Measurements from ENCODE around the gene AKAP3.

AKAP3 gene

DNA sequence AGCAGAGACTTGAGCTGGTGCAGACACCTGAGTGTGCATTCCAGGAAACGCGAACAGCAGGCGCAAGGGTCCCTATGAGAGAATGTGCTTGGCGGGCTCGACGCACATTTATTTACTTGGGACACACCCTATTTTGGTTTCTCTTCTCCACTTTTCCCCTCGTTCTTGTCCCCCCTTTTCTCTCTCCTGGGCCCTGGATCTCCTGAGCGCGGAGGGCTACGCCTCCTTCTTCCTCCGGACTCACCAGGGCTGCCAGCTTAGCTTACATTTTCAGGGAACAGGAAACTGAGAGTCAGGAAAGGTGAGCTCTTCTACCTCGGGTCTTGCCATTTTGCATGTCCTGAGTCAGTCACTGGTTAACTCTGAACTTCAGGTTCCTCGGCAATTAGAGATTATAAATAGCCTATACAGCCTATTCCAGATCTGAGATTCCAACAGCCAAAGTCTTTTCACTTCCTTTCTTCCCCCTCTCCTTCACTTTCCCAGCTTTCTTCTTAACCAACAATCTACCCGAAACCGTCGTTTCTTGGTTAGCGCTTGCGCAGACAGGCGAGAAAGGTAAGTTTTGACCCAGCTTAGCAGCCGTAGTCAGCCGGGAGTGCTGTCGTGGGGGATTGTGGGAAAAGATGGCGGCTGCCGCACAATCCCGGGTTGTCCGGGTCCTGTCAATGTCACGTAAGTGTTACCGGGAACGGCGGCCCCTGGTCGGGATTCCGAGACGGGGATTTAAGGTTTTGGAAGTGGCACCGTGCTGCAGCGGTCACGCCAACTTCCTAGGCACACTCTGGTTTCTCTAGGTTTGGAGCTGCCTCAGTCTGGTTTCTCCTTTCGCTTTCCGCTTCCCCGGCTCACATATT is at the start of gene AKAP3, which contains the start of gene NDUFA9:
Gene AKAP3 (minus strand): TSS at position 551 of the 857 bp plus-strand sequence. CDS start 10,855 bp downstream, outside the sequence.
Gene NDUFA9 (plus strand): TSS at position 614 of the 857 bp plus-strand sequence. CDS start 13 bp downstream, at position 627.
- no peaks in the 10 kb centered on the region for H3K9me3 Mint-ChIP-seq
- H3K36me3 Mint-ChIP-seq (ENCODE audit: low read depth) = peaks cover 25% of the 10 kb centered on the region
- peak within 1 kb of the TSS; percentile 99 for H3K27ac Mint-ChIP-seq
- peak within 1 kb of the TSS; percentile 100 for H3K4me3 Mint-ChIP-seq
- H3K4me1 Mint-ChIP-seq (ENCODE audit: low read depth) = peaks cover 48% of the 10 kb centered on the region
- intact Hi-C loops (cut with micrococcal nuclease) = loop anchor here (5.0 to 10.0 kb wide), 2 partner anchors 41 to 114 kb away; partner anchors contain the start of gene RAD51AP1
- peaks cover 11% of the 10 kb centered on the region for H3K27me3 Mint-ChIP-seq

DNA sequence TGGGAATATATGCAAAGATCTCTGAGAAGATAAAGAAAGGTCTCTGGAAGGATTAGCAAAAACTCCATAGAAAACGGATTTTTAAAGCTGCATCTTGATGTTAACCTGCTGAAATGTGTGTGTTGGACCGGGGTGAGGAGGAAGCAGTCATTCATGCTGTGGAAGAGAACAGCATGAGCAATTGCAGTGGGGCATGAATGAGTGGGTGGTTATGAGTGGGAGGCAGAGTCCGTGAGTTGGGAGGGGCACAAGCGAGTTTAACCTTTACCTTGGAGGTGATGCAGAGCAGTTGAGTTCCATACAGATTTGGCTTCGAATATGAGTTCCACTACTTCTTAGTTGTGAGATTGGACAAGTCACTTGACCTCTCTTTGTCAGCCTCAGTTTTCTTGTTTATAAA is 41.9 kb upstream of the AKAP3 start:
- Mint-ChIP-seq H3K4me3 (no peak overlapping the region), H3K27me3 (no peaks in the 10 kb centered on the region), H3K9me3 (no peaks in the 10 kb centered on the region), H3K4me1 (ENCODE audit: low read depth) (no peaks in the 10 kb centered on the region), H3K36me3 (ENCODE audit: low read depth) (peaks cover 68% of the 10 kb centered on the region), H3K27ac (no peak overlapping the region)
- intact Hi-C loops (cut with micrococcal nuclease) = no loop called here

DNA sequence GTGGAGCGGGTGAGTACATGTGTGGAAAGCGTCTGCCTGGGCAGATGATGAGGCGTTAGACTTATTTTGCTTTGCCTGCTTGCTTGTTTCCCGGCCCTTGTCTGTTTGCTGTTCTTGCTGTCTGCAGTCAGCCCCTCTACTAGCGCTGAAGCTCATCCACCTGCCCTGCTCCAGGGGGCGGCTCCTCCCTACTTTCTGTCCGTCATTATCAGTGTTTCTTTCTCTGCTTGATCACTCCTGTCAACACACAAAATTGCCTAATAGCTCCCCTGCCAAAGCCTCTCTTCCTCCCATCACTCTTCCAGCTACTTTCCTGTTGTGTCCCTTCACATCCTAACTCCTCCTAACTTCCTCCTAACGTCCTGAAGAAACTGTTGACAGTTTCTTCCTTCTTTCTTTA is 36.5 kb upstream of the AKAP3 start:
- intact Hi-C loops (cut with micrococcal nuclease) = no loop called here
- Mint-ChIP-seq H3K27me3 (no peaks in the 10 kb centered on the region), H3K36me3 (ENCODE audit: low read depth) (peaks cover 76% of the 10 kb centered on the region), H3K27ac (no peak overlapping the region), H3K9me3 (no peaks in the 10 kb centered on the region), H3K4me3 (no peak overlapping the region), H3K4me1 (ENCODE audit: low read depth) (no peaks in the 10 kb centered on the region)

DNA sequence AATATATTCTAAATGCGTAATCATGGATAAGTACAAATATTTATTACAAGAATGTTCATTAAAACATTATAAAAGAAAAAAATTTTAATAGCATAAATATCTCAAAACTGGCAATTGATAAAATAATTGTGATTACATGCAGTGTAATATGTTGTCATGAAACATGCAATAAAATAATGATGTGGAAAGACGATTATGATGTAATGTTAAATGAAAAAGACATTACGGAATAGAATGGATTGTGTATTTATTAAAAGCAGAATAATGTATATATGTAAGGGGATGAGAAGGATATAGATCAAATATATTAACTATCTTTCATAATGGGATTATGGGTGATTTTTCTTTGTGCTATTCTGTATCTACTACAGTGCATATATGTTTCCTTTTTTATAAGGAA is 32.9 kb upstream of the AKAP3 start:
- Mint-ChIP-seq H3K4me1 (ENCODE audit: low read depth) (no peaks in the 10 kb centered on the region), H3K4me3 (no peak overlapping the region), H3K9me3 (no peaks in the 10 kb centered on the region), H3K27me3 (no peaks in the 10 kb centered on the region), H3K27ac (no peak overlapping the region), H3K36me3 (ENCODE audit: low read depth) (peaks cover 64% of the 10 kb centered on the region)
- intact Hi-C loops (cut with micrococcal nuclease) = no loop called here

DNA sequence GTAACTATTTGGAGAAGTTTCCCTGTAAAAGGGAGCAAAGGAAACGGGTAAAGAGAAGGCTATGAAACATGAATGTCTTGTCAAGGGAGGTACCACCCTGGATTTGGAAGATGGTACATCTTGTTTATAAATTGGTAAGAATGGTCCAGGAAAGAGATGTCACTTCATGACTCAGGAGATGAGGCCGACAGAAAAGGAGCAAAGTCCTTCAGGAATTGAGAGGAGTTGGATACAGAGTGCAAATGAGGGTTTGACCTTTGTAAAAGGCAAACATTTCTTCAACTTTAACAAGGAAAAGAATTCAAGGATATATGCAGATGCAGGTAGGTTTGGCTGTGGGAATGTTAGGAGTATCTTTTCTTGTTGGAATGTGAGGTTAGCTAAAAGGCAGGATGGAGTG is 30.9 kb upstream of the AKAP3 start:
- Mint-ChIP-seq H3K27me3 (no peaks in the 10 kb centered on the region), H3K4me3 (no peak overlapping the region), H3K27ac (no peak overlapping the region), H3K36me3 (ENCODE audit: low read depth) (peaks cover 43% of the 10 kb centered on the region), H3K9me3 (no peaks in the 10 kb centered on the region), H3K4me1 (ENCODE audit: low read depth) (no peaks in the 10 kb centered on the region)
- intact Hi-C loops (cut with micrococcal nuclease) = no loop called here

DNA sequence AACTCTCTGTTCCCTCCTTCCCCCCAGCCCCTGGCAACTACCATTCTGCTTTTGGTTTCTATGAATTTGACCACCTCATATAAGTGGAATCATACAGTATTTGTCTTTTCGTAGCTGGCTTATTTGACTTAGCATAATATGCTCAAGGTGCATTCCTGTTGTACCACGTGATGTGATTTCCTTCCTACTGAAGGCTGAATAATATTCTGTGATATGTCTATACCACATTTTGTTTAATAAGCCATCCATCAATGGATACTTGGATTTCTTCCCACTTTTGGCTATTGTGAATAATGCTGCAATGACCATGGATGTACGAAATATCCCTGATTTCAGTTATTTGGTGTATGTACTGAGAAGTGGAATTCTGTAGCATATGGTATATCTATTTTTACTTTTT is 16.4 kb upstream of the AKAP3 start:
- no peaks in the 10 kb centered on the region for H3K36me3 Mint-ChIP-seq (ENCODE audit: low read depth)
- no peak overlapping the region for H3K27ac Mint-ChIP-seq
- H3K4me1 Mint-ChIP-seq (ENCODE audit: low read depth) = peaks cover 7% of the 10 kb centered on the region
- no peak overlapping the region for H3K4me3 Mint-ChIP-seq
- H3K27me3 Mint-ChIP-seq = no peaks in the 10 kb centered on the region
- H3K9me3 Mint-ChIP-seq = no peaks in the 10 kb centered on the region
- intact Hi-C loops (cut with micrococcal nuclease) = no loop called here

DNA sequence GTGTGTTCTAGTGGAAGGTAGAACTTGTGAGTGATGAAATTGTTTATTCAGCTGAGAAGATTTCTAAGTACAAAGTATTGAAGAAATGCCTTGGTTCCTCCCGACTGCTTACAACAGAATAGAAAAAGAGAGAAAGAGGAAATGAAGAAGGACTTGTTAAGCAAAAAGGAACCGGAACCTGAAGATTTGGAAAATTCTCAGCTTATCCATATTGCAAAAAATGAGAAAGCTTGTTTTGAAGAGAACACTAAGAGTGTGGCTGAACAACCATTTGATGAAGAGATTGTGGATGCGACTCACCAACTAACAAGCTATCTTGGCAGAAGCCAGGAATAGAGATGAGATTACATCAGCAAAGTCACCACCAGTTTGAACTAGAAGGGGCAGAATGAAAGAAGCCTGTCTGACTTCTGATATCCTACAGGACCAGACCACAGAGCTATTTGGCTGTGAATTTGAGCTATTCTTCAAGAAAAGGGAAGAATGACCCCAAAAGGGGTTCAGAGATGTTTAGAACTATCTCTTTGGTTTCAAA is 15.2 kb upstream of the AKAP3 start:
- H3K4me1 Mint-ChIP-seq (ENCODE audit: low read depth) = peaks cover 7% of the 10 kb centered on the region

DNA sequence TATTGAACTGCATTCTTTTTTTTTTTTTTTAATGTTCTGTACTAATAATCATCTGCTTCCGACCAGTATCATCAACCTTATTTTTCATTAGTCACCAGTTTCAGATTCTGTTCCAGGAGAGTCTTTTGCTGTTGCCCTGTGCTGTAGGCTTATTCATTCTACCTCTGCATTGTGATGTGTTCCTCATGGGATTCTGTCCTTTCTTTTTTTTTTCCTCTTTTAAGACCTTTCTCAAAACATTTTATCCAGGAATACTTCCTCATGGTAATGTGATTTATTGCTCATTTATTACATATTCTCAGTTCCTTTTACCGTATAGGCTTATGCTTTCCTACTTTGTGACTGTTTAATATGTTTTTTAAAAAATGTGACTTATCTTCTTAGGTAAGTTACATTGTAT is 4.8 kb upstream of the AKAP3 start:
- intact Hi-C loops (cut with micrococcal nuclease) = no loop called here
- H3K4me3 Mint-ChIP-seq = no peak overlapping the region
- H3K36me3 Mint-ChIP-seq (ENCODE audit: low read depth) = peaks cover 58% of the 10 kb centered on the region

More for the DNA sequence above, 15.2 kb upstream of the AKAP3 start:
- Mint-ChIP-seq H3K36me3 (ENCODE audit: low read depth) (no peaks in the 10 kb centered on the region), H3K27ac (no peak overlapping the region), H3K4me3 (no peak overlapping the region), H3K9me3 (no peaks in the 10 kb centered on the region), H3K27me3 (no peaks in the 10 kb centered on the region)
- intact Hi-C loops (cut with micrococcal nuclease) = no loop called here

DNA sequence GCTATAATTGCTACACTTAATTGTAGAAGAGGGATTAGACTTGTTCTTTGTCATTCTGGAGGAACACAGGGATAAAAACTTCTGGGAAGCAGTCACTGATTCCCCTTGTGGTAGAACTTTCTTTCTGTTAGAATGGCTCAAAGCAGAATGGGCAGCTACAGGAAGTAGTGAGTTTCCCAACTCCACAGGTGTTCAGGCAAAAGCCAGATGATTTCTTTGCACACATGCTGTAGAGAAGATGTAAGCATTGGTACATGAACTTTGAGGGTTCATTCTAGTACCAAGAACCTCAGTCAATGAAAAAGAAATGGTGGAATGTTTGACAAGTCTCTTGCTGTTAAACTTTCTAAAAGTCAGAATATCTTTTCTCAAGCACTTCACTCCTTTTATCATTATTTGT is 4.4 kb upstream of the AKAP3 start:
- Mint-ChIP-seq H3K9me3 (no peaks in the 10 kb centered on the region), H3K27me3 (no peaks in the 10 kb centered on the region), H3K4me1 (ENCODE audit: low read depth) (peaks cover 45% of the 10 kb centered on the region), H3K36me3 (ENCODE audit: low read depth) (peaks cover 60% of the 10 kb centered on the region), H3K4me3 (no peak overlapping the region), H3K27ac (no peak overlapping the region)
- intact Hi-C loops (cut with micrococcal nuclease) = no loop called here

More for the DNA sequence above, 4.8 kb upstream of the AKAP3 start:
- no peaks in the 10 kb centered on the region for H3K9me3 Mint-ChIP-seq
- peaks cover 42% of the 10 kb centered on the region for H3K4me1 Mint-ChIP-seq (ENCODE audit: low read depth)
- peak overlapping the region; percentile 9 for H3K27ac Mint-ChIP-seq
- H3K27me3 Mint-ChIP-seq = no peaks in the 10 kb centered on the region

DNA sequence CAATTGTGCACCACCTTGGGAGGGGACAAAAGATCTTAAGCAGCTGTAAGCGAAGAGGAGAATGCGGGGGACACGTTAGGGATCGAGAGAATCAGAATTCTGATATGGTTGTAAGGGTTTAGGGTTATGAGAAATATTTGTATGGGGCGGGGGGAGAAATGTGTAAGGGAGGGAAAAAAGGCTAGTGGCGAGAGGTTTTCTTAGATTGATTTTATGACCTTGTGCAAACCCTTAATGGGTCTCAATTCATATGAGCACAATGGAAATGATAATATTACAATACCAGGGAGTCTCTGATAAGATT is 459 bp upstream of the AKAP3 start:
- Mint-ChIP-seq H3K9me3 (no peaks in the 10 kb centered on the region), H3K27ac (peak overlapping the region; percentile 99), H3K36me3 (ENCODE audit: low read depth) (peaks cover 31% of the 10 kb centered on the region), H3K27me3 (peaks cover 10% of the 10 kb centered on the region), H3K4me1 (ENCODE audit: low read depth) (peaks cover 53% of the 10 kb centered on the region), H3K4me3 (peak overlapping the region; percentile 100)
- intact Hi-C loops (cut with micrococcal nuclease) = loop anchor here (5.0 to 10.0 kb wide), 2 partner anchors 42 to 115 kb away; partner anchors contain the start of gene RAD51AP1

DNA sequence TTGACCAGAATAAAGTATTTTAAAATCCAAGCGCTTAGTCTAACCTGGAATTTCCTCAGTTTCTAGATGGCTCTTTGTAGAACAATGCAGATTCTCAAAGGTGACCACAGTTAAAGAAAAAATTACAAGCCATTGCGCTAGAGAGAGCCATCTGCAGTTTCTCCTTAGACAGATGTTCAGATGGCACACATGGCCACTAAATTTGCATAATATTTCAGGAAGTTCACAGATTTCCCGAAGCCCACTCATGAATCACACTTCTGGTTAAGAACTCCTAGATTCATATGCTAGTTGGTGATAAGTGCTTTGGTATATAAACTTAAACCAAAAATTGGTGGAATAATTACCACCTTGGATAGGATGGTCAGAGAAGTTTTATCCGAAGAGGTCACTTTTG is 749 bp downstream of the AKAP3 start:
- H3K27ac Mint-ChIP-seq = peak overlapping the region; percentile 99
- no peaks in the 10 kb centered on the region for H3K9me3 Mint-ChIP-seq
- H3K36me3 Mint-ChIP-seq (ENCODE audit: low read depth) = peaks cover 23% of the 10 kb centered on the region
- intact Hi-C loops (cut with micrococcal nuclease) = loop anchor here (5.0 to 10.0 kb wide), 2 partner anchors 41 to 113 kb away; partner anchors contain the start of gene RAD51AP1
- H3K4me1 Mint-ChIP-seq (ENCODE audit: low read depth) = peaks cover 42% of the 10 kb centered on the region
- H3K27me3 Mint-ChIP-seq = peaks cover 13% of the 10 kb centered on the region
- peak overlapping the region; percentile 100 for H3K4me3 Mint-ChIP-seq

DNA sequence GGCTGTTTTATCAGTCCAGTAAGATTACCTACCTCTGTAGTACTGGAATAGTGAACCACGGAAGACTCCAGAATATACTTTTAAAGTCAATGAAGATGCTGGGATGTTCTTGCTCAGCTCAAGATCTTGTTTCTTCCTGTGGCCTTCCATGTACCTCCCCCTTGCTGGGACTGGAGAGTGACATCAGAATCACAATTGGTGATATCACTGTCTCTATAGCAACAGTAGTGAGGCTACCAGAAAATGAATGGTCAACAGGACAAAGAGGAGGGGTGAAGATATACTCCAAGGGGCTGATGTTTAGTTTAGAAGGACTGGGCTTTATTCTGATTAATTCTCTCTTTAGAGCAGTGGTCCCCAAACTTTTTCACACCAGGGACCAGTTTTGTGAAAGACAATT is 3.8 kb downstream of the AKAP3 start:
- Mint-ChIP-seq H3K27ac (no peak overlapping the region), H3K4me1 (ENCODE audit: low read depth) (peaks cover 22% of the 10 kb centered on the region), H3K27me3 (peaks cover 13% of the 10 kb centered on the region), H3K9me3 (no peaks in the 10 kb centered on the region), H3K4me3 (no peak overlapping the region), H3K36me3 (ENCODE audit: low read depth) (peaks cover 11% of the 10 kb centered on the region)
- intact Hi-C loops (cut with micrococcal nuclease) = loop anchor here (5.0 to 10.0 kb wide), 2 partner anchors 38 to 110 kb away; partner anchors contain the start of gene RAD51AP1

DNA sequence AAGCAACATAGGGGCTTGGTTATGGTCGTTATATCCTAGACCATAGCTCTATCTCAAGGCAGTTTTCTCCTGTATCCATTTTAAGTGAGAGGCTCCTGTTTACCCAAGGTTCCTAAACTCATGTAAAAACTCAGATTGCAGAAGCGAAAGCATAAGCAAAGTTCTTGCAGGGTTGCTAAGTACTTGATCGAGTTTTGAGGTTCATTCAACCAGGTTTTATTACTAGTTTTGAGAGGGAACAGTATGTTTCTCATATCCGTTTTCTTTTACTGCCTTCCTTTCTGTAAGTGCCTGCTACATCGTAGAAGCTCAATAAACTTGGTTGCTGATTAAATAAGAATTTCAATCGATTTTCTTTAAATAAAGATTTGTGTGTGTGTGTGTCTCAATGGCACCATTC is 5.1 kb downstream of the AKAP3 start:
- no peaks in the 10 kb centered on the region for H3K9me3 Mint-ChIP-seq

DNA sequence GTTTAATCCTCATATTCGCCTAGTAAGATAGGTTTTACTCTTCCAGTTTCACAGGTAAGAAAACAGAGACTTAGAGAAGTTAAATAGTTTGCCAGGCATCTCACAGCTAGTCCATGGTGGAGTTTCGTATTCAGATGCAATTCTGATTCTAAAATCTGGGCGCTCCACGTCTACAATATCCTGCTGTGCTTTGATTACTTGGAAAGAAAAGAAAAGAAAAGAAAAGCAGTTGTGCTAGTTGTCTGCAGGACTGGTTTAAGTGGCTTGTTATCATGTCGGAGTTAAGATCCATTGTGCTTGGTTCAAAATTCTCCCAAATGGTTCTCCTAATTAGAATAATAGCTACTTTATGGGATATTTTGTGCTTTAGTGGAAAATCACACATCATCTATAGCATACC is 18.6 kb downstream of the AKAP3 start:
- no peaks in the 10 kb centered on the region for H3K4me1 Mint-ChIP-seq (ENCODE audit: low read depth)
- H3K36me3 Mint-ChIP-seq (ENCODE audit: low read depth) = no peaks in the 10 kb centered on the region
- no peaks in the 10 kb centered on the region for H3K9me3 Mint-ChIP-seq
- H3K4me3 Mint-ChIP-seq = no peak overlapping the region
- peaks cover 21% of the 10 kb centered on the region for H3K27me3 Mint-ChIP-seq
- no peak overlapping the region for H3K27ac Mint-ChIP-seq
- intact Hi-C loops (cut with micrococcal nuclease) = no loop called here

More for the DNA sequence above, 5.1 kb downstream of the AKAP3 start:
- Mint-ChIP-seq H3K27me3 (peaks cover 17% of the 10 kb centered on the region), H3K36me3 (ENCODE audit: low read depth) (peaks cover 3% of the 10 kb centered on the region), H3K4me1 (ENCODE audit: low read depth) (peaks cover 11% of the 10 kb centered on the region), H3K4me3 (no peak overlapping the region), H3K27ac (no peak overlapping the region)
- intact Hi-C loops (cut with micrococcal nuclease) = loop anchor here (10.0 kb wide), 1 partner anchor 109 kb away; the partner anchor contains the start of gene RAD51AP1

Data from dendritic cell treated with granulocyte-macrophage colony-stimulating factor and Interleukin-4, amounts not matched to agents 40 ng/mL and 50 ng/mL, for 4 days (primary cell).